GM03348 (cell line): Measurements from ENCODE around the gene FBLN1.
"Not testable (repeated sequence)": the region's sequence is repeated elsewhere in the genome, so short reads cannot be mapped to it uniquely, and the experiment has no call there.

Experiments used
- DNase-seq: peaks from one replicate; pipeline ENCODE4 v3.0.0; 2012; ENCODE audit warnings: low spot score

Gene FBLN1

GRCh38 chr22:45502215-45503049 lies at the start of gene FBLN1:
FBLN1 (plus strand) TSS chr22:45502883; CDS start chr22:45502986, 103 bp downstream.
- DNase-seq: peak; percentile 85

- DNase-seq: no peak
Observed at GRCh38 chr22:45453764-45454163, 48.9 kb upstream of the FBLN1 start.

GRCh38 chr22:45454275-45454674 lies 48.4 kb upstream of the FBLN1 start:
- peak; percentile 83 for DNase-seq

GRCh38 chr22:45455212-45455611 lies 47.5 kb upstream of the FBLN1 start:
- DNase-seq: no peak

- no peak for DNase-seq
Observed at GRCh38 chr22:45455621-45456020, 47.1 kb upstream of the FBLN1 start.

- no peak for DNase-seq
Observed at GRCh38 chr22:45456811-45457210, 45.9 kb upstream of the FBLN1 start.

GRCh38 chr22:45458532-45458931 lies 44.2 kb upstream of the FBLN1 start:
- DNase-seq: no peak

GRCh38 chr22:45459235-45459634 lies 43.4 kb upstream of the FBLN1 start:
- no peak for DNase-seq

- peak; percentile 77 for DNase-seq
Observed at GRCh38 chr22:45460288-45461109, 42.2 kb upstream of the FBLN1 start.

GRCh38 chr22:45462034-45462655 lies 40.5 kb upstream of the FBLN1 start:
- no peak for DNase-seq

- DNase-seq: not testable (repeated sequence)
Observed at GRCh38 chr22:45463691-45464090, 39.0 kb upstream of the FBLN1 start.

GRCh38 chr22:45465633-45466032 lies 37.0 kb upstream of the FBLN1 start:
- no peak for DNase-seq

- peak; percentile 67 for DNase-seq
Observed at GRCh38 chr22:45468872-45469271, 33.8 kb upstream of the FBLN1 start.

GRCh38 chr22:45469281-45470073 lies 33.2 kb upstream of the FBLN1 start:
- peak; percentile 52 for DNase-seq

- no peak for DNase-seq
Observed at GRCh38 chr22:45470871-45471270, 31.8 kb upstream of the FBLN1 start.

- no peak for DNase-seq
Observed at GRCh38 chr22:45472426-45472825, 30.3 kb upstream of the FBLN1 start.

GRCh38 chr22:45473626-45474237 lies 29.0 kb upstream of the FBLN1 start:
- no peak for DNase-seq

- no peak for DNase-seq
Observed at GRCh38 chr22:45475063-45475747, 27.5 kb upstream of the FBLN1 start.

- no peak for DNase-seq
Observed at GRCh38 chr22:45475851-45476514, 26.7 kb upstream of the FBLN1 start.

GRCh38 chr22:45476814-45477213 lies 25.9 kb upstream of the FBLN1 start:
- DNase-seq: no peak
